ENCODE data around the gene PRM2. TPM values are rescaled to one million over a fixed set of nuclear protein-coding genes. Genes with fewer than 3 reads are reported as not detected.
A peak's percentile ranks its signal among the peaks of the same experiment; 100 is the strongest.
"Not testable (repeated sequence)": the region's sequence is repeated elsewhere in the genome, so short reads cannot be mapped to it uniquely, and the experiment has no call there.

Gene PRM2
- total RNA-seq, 1 experiment from 2014 or later, result not detected

GRCh38 chr16:11299865-11300559 lies 23.7 kb upstream of the PRM2 start:
- Histone ChIP-seq H3K36me3 (no peaks in the 10 kb centered on the region), H3K9me3 (replicated peaks) (no peaks in the 10 kb centered on the region), H3K27me3 (no peaks in the 10 kb centered on the region), H3K4me1 (peaks cover 11% of the 10 kb centered on the region; the same call in 1 of the 2 replicates), H3K27ac (no peak overlapping the region), H3K4me3 (no peak overlapping the region)
- DNase-seq, result no peak

GRCh38 chr16:11298950-11299547 lies 22.8 kb upstream of the PRM2 start:
- not testable (repeated sequence) for H3K27ac ChIP-seq; H3K27me3 ChIP-seq; H3K9me3 ChIP-seq (replicated peaks); H3K36me3 ChIP-seq; H3K4me3 ChIP-seq; DNase-seq
- H3K4me1 ChIP-seq, result peaks cover 11% of the 10 kb centered on the region; the same call in 1 of the 2 replicates

- no peak overlapping the region for H3K4me3 ChIP-seq
- peaks cover 10% of the 10 kb centered on the region; the same call in 1 of the 2 replicates for H3K4me1 ChIP-seq
- H3K36me3 ChIP-seq, result no peaks in the 10 kb centered on the region
- no peak overlapping the region for H3K27ac ChIP-seq
- H3K27me3 ChIP-seq, result no peaks in the 10 kb centered on the region
- DNase-seq, result no peak
- H3K9me3 ChIP-seq (replicated peaks), result no peaks in the 10 kb centered on the region
Measured at GRCh38 chr16:11298143-11298900, 22.0 kb upstream of the PRM2 start.

- H3K4me3 ChIP-seq, result no peak overlapping the region
- H3K36me3 ChIP-seq, result no peaks in the 10 kb centered on the region
- DNase-seq, result peak; percentile 59 to 62
- peaks cover 6% of the 10 kb centered on the region; the same call in 1 of the 2 replicates for H3K4me1 ChIP-seq
- H3K27ac ChIP-seq, result no peak overlapping the region
- H3K27me3 ChIP-seq, result no peaks in the 10 kb centered on the region
- H3K9me3 ChIP-seq (replicated peaks), result no peaks in the 10 kb centered on the region
Measured at GRCh38 chr16:11297492-11298142, 21.3 kb upstream of the PRM2 start.

GRCh38 chr16:11296706-11297491 lies 20.6 kb upstream of the PRM2 start:
- DNase-seq, result no peak
- H3K27ac ChIP-seq, result no peak overlapping the region
- no peaks in the 10 kb centered on the region for H3K36me3 ChIP-seq
- H3K4me1 ChIP-seq, result peaks cover 6% of the 10 kb centered on the region; the same call in 1 of the 2 replicates
- no peaks in the 10 kb centered on the region for H3K9me3 ChIP-seq (replicated peaks)
- no peak overlapping the region for H3K4me3 ChIP-seq
- no peaks in the 10 kb centered on the region for H3K27me3 ChIP-seq

- Histone ChIP-seq H3K27ac (no peak overlapping the region), H3K4me1 (peaks cover 6% of the 10 kb centered on the region; the same call in 1 of the 2 replicates), H3K9me3 (replicated peaks) (no peaks in the 10 kb centered on the region), H3K36me3 (no peaks in the 10 kb centered on the region), H3K4me3 (no peak overlapping the region), H3K27me3 (no peaks in the 10 kb centered on the region)
- no peak for DNase-seq
Measured at GRCh38 chr16:11296351-11296705, 20.0 kb upstream of the PRM2 start.

GRCh38 chr16:11295672-11296071 lies 19.4 kb upstream of the PRM2 start:
- no peak for DNase-seq
- Histone ChIP-seq H3K27me3 (no peaks in the 10 kb centered on the region), H3K4me1 (peaks cover 6% of the 10 kb centered on the region; the same call in 1 of the 2 replicates), H3K27ac (no peak overlapping the region), H3K9me3 (replicated peaks) (no peaks in the 10 kb centered on the region), H3K36me3 (no peaks in the 10 kb centered on the region), H3K4me3 (no peak overlapping the region)

- DNase-seq, result no peak
- H3K27ac ChIP-seq, result no peak overlapping the region
- no peak overlapping the region for H3K4me3 ChIP-seq
- no peaks in the 10 kb centered on the region for H3K36me3 ChIP-seq
- no peaks in the 10 kb centered on the region for H3K9me3 ChIP-seq (replicated peaks)
- no peaks in the 10 kb centered on the region for H3K27me3 ChIP-seq
- H3K4me1 ChIP-seq, result no peaks in the 10 kb centered on the region; the same call in 1 of the 2 replicates
Measured at GRCh38 chr16:11292076-11292748, 15.9 kb upstream of the PRM2 start.

- Histone ChIP-seq H3K36me3 (no peaks in the 10 kb centered on the region), H3K4me1 (no peaks in the 10 kb centered on the region), H3K4me3 (no peak overlapping the region), H3K27ac (no peak overlapping the region), H3K27me3 (no peaks in the 10 kb centered on the region), H3K9me3 (replicated peaks) (no peaks in the 10 kb centered on the region)
- no peak for DNase-seq
Measured at GRCh38 chr16:11291091-11291703, 14.9 kb upstream of the PRM2 start.

- Histone ChIP-seq H3K27ac (no peak overlapping the region), H3K4me3 (no peak overlapping the region), H3K36me3 (no peaks in the 10 kb centered on the region), H3K27me3 (no peaks in the 10 kb centered on the region), H3K4me1 (no peaks in the 10 kb centered on the region), H3K9me3 (replicated peaks) (no peaks in the 10 kb centered on the region)
- DNase-seq, result no peak
Measured at GRCh38 chr16:11290102-11290893, 14.0 kb upstream of the PRM2 start.

GRCh38 chr16:11289696-11290095 lies 13.4 kb upstream of the PRM2 start:
- not testable (repeated sequence) for H3K4me1 ChIP-seq; H3K9me3 ChIP-seq (replicated peaks); H3K4me3 ChIP-seq; H3K27me3 ChIP-seq; H3K36me3 ChIP-seq; DNase-seq; H3K27ac ChIP-seq

- Histone ChIP-seq H3K27ac (no peak overlapping the region), H3K27me3 (no peaks in the 10 kb centered on the region)
Measured at GRCh38 chr16:11289202-11289601, 12.9 kb upstream of the PRM2 start.

GRCh38 chr16:11285842-11286241 lies 9.6 kb upstream of the PRM2 start:
- Histone ChIP-seq H3K9me3 (replicated peaks) (no peaks in the 10 kb centered on the region), H3K36me3 (no peaks in the 10 kb centered on the region), H3K4me1 (no peaks in the 10 kb centered on the region), H3K4me3 (no peak overlapping the region), H3K27me3 (no peaks in the 10 kb centered on the region), H3K27ac (no peak overlapping the region)
- DNase-seq, result no peak

More at GRCh38 chr16:11289202-11289601, 12.9 kb upstream of the PRM2 start:
- DNase-seq, result no peak
- no peaks in the 10 kb centered on the region for H3K9me3 ChIP-seq (replicated peaks)
- no peak overlapping the region for H3K4me3 ChIP-seq
- no peaks in the 10 kb centered on the region for H3K36me3 ChIP-seq
- no peaks in the 10 kb centered on the region for H3K4me1 ChIP-seq

Data from SJCRH30 (cell line).